H1 (cell line): ENCODE results near the gene PLA2G4D. TPM values are rescaled to one million over a fixed set of nuclear protein-coding genes. Genes with fewer than 3 reads are reported as not detected.

Source experiments
- CTCF ChIA-PET: fragments of 300-600 bp; sonication (Branson Sonifier 250); formaldehyde crosslinking; loops from one replicate; lab custom pipeline; 2021; ENCODE audit not compliant: partially characterized antibody; lab: Charles Lee
- POLR2A ChIA-PET: fragments of 300-600 bp; sonication (Branson Sonifier 250); formaldehyde crosslinking; loops from one replicate; lab custom pipeline; 2021; ENCODE audit warnings: inconsistent platforms; ENCODE audit not compliant: partially characterized antibody; lab: Charles Lee
- DNase-seq, 2 experiments: peaks; one replicate each; pipeline versions ENCODE4 v3.0.0 to v3.0.0-alpha.2; 2010 to 2022; ENCODE audit warnings: low spot score in 2 of 2, low read depth in 1 of 2, mixed read lengths in 1 of 2
- FAIRE-seq: peaks from 2 replicates; lab custom pipeline; 2011; peaks lifted over from hg19 to GRCh38; lab: Jason Lieb, UNC
- H2AFZ ChIP-seq: 2 replicates; pipeline ENCODE4 v1.8.1; 2012; ENCODE audit warnings: low read length, inconsistent platforms
- H2AK5ac ChIP-seq: 2 replicates; pipeline ENCODE4 v1.6.1; 2013; ENCODE audit warnings: low read depth, low read length
- H2BK120ac ChIP-seq: replicated peaks from 2 replicates; pipeline ENCODE3; 2013; ENCODE audit warnings: low read depth, low read length, inconsistent platforms
- H2BK12ac ChIP-seq: 2 replicates; pipeline ENCODE4 v1.6.1; 2013; ENCODE audit warnings: low read depth, low read length
- H2BK15ac ChIP-seq: 2 replicates; pipeline ENCODE4 v1.6.1; 2013; ENCODE audit warnings: low read length
- H2BK20ac ChIP-seq: 2 replicates; pipeline ENCODE4 v1.6.1; 2013; ENCODE audit warnings: low read length
- H2BK5ac ChIP-seq: 2 replicates; pipeline ENCODE4 v1.6.1; 2013; ENCODE audit warnings: low read depth, low read length
- H3K14ac ChIP-seq: 2 replicates; pipeline ENCODE4 v1.6.1; 2013; ENCODE audit warnings: inconsistent platforms; ENCODE audit not compliant: insufficient read length
- H3K18ac ChIP-seq: 2 replicates; pipeline ENCODE4 v1.6.1; 2013; ENCODE audit warnings: low read length; ENCODE audit errors: extremely low read depth
- H3K23ac ChIP-seq: 2 replicates; pipeline ENCODE4 v1.6.1; 2013; ENCODE audit warnings: inconsistent platforms; ENCODE audit not compliant: insufficient read length
- H3K23me2 ChIP-seq: 2 replicates; pipeline ENCODE4 v1.6.1; 2013; ENCODE audit warnings: low read depth, low read length
- H3K27ac ChIP-seq: 2 replicates; pipeline ENCODE4 v1.6.1; 2011; ENCODE audit warnings: low read depth, low read length, inconsistent platforms
- H3K27me3 ChIP-seq, 4 experiments: replicated peaks in 1 of 4; 1 replicate in 1 of 4; 2 replicates in 3 of 4; pipeline versions ENCODE4 v1.6.1 to v1.8.1; 2011 to 2013; ENCODE audit warnings: low read length in 3 of 4, mild to moderate bottlenecking in 3 of 4, inconsistent platforms in 2 of 4, mixed read lengths in 2 of 4, moderate library complexity in 1 of 4; ENCODE audit not compliant: control insufficient read depth in 3 of 4, insufficient read depth in 3 of 4; ENCODE audit errors: extremely low read depth in 1 of 4
- H3K36me3 ChIP-seq, 4 experiments: 2 replicates each; pipeline versions ENCODE4 v1.6.1 to v1.8.1; 2011 to 2013; ENCODE audit warnings: mild to moderate bottlenecking in 4 of 4, low read length in 3 of 4, moderate library complexity in 2 of 4, control low read depth in 1 of 4, inconsistent platforms in 1 of 4; ENCODE audit not compliant: insufficient read depth in 4 of 4, control insufficient read depth in 2 of 4
- H3K4ac ChIP-seq: replicated peaks from 2 replicates; pipeline ENCODE3; 2013; ENCODE audit warnings: low read length, low read depth, mixed read lengths, inconsistent platforms; ENCODE audit not compliant: insufficient read length
- H3K4me1 ChIP-seq, 4 experiments: replicated peaks in 1 of 4; 1 replicate in 1 of 4; 2 replicates in 3 of 4; pipeline versions ENCODE4 v1.6.1 to v1.8.1; 2011 to 2013; ENCODE audit warnings: low read length in 3 of 4, inconsistent platforms in 2 of 4, mixed read lengths in 1 of 4; ENCODE audit not compliant: insufficient read depth in 4 of 4, control insufficient read depth in 3 of 4
- H3K4me2 ChIP-seq, 2 experiments: 2 replicates each; pipeline versions ENCODE4 v1.6.1 to v1.8.1; 2011 to 2013; ENCODE audit warnings: low read depth in 2 of 2, low read length in 2 of 2, control low read depth in 1 of 2, inconsistent platforms in 1 of 2, mild to moderate bottlenecking in 1 of 2; ENCODE audit not compliant: insufficient read depth in 1 of 2
- H3K4me3 ChIP-seq, 4 experiments: fragments of 200-600, 300-600 bp in 1 of 4; sonication (generic), shearing (Covaris generic), sonication (Bioruptor Twin) in 1 of 4; 2 replicates each; pipeline versions ENCODE4 v1.5.1 to v1.8.1; 2011 to 2016; ENCODE audit warnings: low read length in 4 of 4, low read depth in 3 of 4, control low read depth in 2 of 4, inconsistent platforms in 2 of 4, mild to moderate bottlenecking in 2 of 4, mixed read lengths in 1 of 4, moderate library complexity in 1 of 4; ENCODE audit not compliant: insufficient read depth in 2 of 4; ENCODE audit errors: extremely low read depth in 1 of 4
- H3K56ac ChIP-seq: replicated peaks from 2 replicates; pipeline ENCODE3; 2013; ENCODE audit warnings: low read depth, mild to moderate bottlenecking, mixed read lengths, low read length, inconsistent platforms; ENCODE audit not compliant: insufficient read length
- H3K79me1 ChIP-seq: 2 replicates; pipeline ENCODE4 v1.6.1; 2013; ENCODE audit warnings: low read depth, low read length, control low read depth
- H3K79me2 ChIP-seq, 2 experiments: 2 replicates each; pipeline versions ENCODE4 v1.6.1 to v1.8.1; 2012 to 2013; ENCODE audit warnings: low read length in 2 of 2, mild to moderate bottlenecking in 2 of 2, inconsistent platforms in 1 of 2; ENCODE audit not compliant: insufficient read depth in 2 of 2, control insufficient read depth in 1 of 2
- H3K9ac ChIP-seq, 4 experiments: replicated peaks in 1 of 4; 1 replicate in 1 of 4; 2 replicates in 3 of 4; pipeline versions ENCODE4 v1.6.1 to v1.8.1; 2011 to 2013; ENCODE audit warnings: low read depth in 3 of 4, low read length in 3 of 4, control low read depth in 2 of 4, mild to moderate bottlenecking in 2 of 4, moderate library complexity in 2 of 4, inconsistent platforms in 1 of 4; ENCODE audit errors: extremely low read depth in 1 of 4
- H3K9me3 ChIP-seq, 2 experiments: 2 replicates each; pipeline versions ENCODE4 v1.6.1 to v1.8.1; 2012 to 2013; ENCODE audit warnings: mild to moderate bottlenecking in 2 of 2, moderate library complexity in 2 of 2, control low read depth in 1 of 2, inconsistent platforms in 1 of 2, low read depth in 1 of 2, low read length in 1 of 2, mixed read lengths in 1 of 2; ENCODE audit not compliant: insufficient read depth in 2 of 2
- H4K20me1 ChIP-seq, 2 experiments: replicated peaks in 1 of 2; 2 replicates each; pipeline versions ENCODE3 to v1.8.1; 2011 to 2013; ENCODE audit warnings: inconsistent platforms in 2 of 2, low read length in 2 of 2, mild to moderate bottlenecking in 1 of 2; ENCODE audit not compliant: insufficient read depth in 2 of 2, control insufficient read depth in 1 of 2
- H4K5ac ChIP-seq: 2 replicates; pipeline ENCODE4 v1.6.1; 2013; ENCODE audit warnings: low read length, low read depth, mixed read lengths, inconsistent platforms; ENCODE audit not compliant: insufficient read length
- H4K8ac ChIP-seq: 2 replicates; pipeline ENCODE4 v1.8.0; 2013; ENCODE audit warnings: mild to moderate bottlenecking, moderate library complexity, low read length, inconsistent platforms; ENCODE audit not compliant: insufficient read depth; ENCODE audit errors: extremely low read depth
- H4K91ac ChIP-seq: replicated peaks from 2 replicates; pipeline ENCODE3; 2013; ENCODE audit warnings: low read length, mixed read lengths, inconsistent platforms; ENCODE audit not compliant: insufficient read length
- ASH2L ChIP-seq: fragments of 200-600, 300-600 bp; sonication (generic); IDR thresholded peaks from one replicate; pipeline ENCODE4 v1.7.1; 2017; ENCODE audit warnings: low read length
- ATF3 ChIP-seq: IDR thresholded peaks from 2 replicates; pipeline ENCODE4 v1.6.1; 2011; ENCODE audit warnings: low read depth, mild to moderate bottlenecking, low read length; ENCODE audit not compliant: insufficient read depth
- CBX5 ChIP-seq: fragments of 300-800, 300-1000 bp; sonication (generic); IDR thresholded peaks from 2 replicates; pipeline ENCODE4 v1.7.1; 2016; ENCODE audit warnings: antibody characterized with exemption, low read length, low read depth
- CHD2 ChIP-seq: IDR thresholded peaks from 2 replicates; pipeline ENCODE4 v1.6.1; 2012; ENCODE audit warnings: low read length, improper control_type of control experiment
- CTCF ChIP-seq, 3 experiments: IDR thresholded peaks; 1 replicate in 2 of 3; 2 replicates in 1 of 3; pipeline versions ENCODE4 v1.5.1 to v1.6.1; 2011; ENCODE audit warnings: low read length in 3 of 3, mild to moderate bottlenecking in 3 of 3, inconsistent platforms in 2 of 3, low read depth in 1 of 3, moderate library complexity in 1 of 3; ENCODE audit not compliant: insufficient read depth in 1 of 3; ENCODE audit errors: control extremely low read depth in 1 of 3
- EGR1 ChIP-seq: IDR thresholded peaks from 2 replicates; pipeline ENCODE4 v1.6.1; 2011; ENCODE audit warnings: low read depth, low read length, borderline replicate concordance
- GTF2F1 ChIP-seq: IDR thresholded peaks from 2 replicates; pipeline ENCODE4 v1.6.1; 2012; ENCODE audit warnings: low read depth, low read length, improper control_type of control experiment, borderline replicate concordance
- KDM1A ChIP-seq: fragments of 200-600, 300-600 bp; sonication (generic); IDR thresholded peaks from 2 replicates; pipeline ENCODE4 v1.7.1; 2016; ENCODE audit warnings: mild to moderate bottlenecking, low read length, borderline replicate concordance
- NRF1 ChIP-seq: IDR thresholded peaks from 2 replicates; pipeline ENCODE4 v1.6.1; 2011; ENCODE audit warnings: mild to moderate bottlenecking, low read depth, low read length, improper control_type of control experiment
- RXRA ChIP-seq: IDR thresholded peaks from 2 replicates; pipeline ENCODE4 v1.6.1; 2011; ENCODE audit warnings: low read depth, mild to moderate bottlenecking, low read length, moderate library complexity; ENCODE audit not compliant: insufficient read depth
- SP1 ChIP-seq: IDR thresholded peaks from 2 replicates; pipeline ENCODE4 v1.6.1; 2011; ENCODE audit warnings: low read depth, low read length
- SP2 ChIP-seq: IDR thresholded peaks from 2 replicates; pipeline ENCODE4 v1.6.1; 2012; ENCODE audit warnings: mild to moderate bottlenecking, low read length, inconsistent platforms
- WGBS, 2 experiments: shearing (Covaris generic) in 1 of 2; methylation state at CpG; one replicate each; pipeline versions ENCODE4 v1.1.6 to v1.1.7; 2013 to 2015; ENCODE audit warnings: low lambda C conversion rate in 2 of 2, mixed read lengths in 2 of 2, inconsistent platforms in 1 of 2, low coverage in 1 of 2, missing lambda C conversion rate in 1 of 2; ENCODE audit not compliant: insufficient replicate concordance in 2 of 2, insufficient coverage in 1 of 2, insufficient read length in 1 of 2; ENCODE audit errors: extremely low coverage in 1 of 2, missing lambda C conversion rate in 1 of 2; 5-methylcytosine and 5-hydroxymethylcytosine counted together
- polyA plus RNA-seq, 7 experiments: library from polyadenylated mRNA; depleted of rRNA in 3 of 7; stranded (reverse) in 5 of 7; unstranded in 2 of 7; fragments of >200 nt in 5 of 7; fragments of 200-250 nt in 2 of 7; gene quantifications; 1 replicate in 5 of 7; 2 replicates in 1 of 7; 4 replicates in 1 of 7; pipeline versions ENCODE4 v1.2.1 to v1.2.3, GENCODE V29; 2011 to 2013; ENCODE audit warnings: missing spikeins in 2 of 7, mixed read lengths in 2 of 7
- total RNA-seq: library from RNA; stranded (reverse); fragmentation: NEBNext Ultra II Directional; extraction: Animal tissue kit (Norgen Biotek cat#: 25700); gene quantifications from 2 replicates; pipeline ENCODE4 v1.2.1, GENCODE V29; 2021

Gene PLA2G4D
- total and polyA plus RNA-seq, 2 of the 8 experiments (the other 6 are each of a cell fraction or from before 2014, with no cell fraction given): 0.07 to 0.18 TPM

DNA sequence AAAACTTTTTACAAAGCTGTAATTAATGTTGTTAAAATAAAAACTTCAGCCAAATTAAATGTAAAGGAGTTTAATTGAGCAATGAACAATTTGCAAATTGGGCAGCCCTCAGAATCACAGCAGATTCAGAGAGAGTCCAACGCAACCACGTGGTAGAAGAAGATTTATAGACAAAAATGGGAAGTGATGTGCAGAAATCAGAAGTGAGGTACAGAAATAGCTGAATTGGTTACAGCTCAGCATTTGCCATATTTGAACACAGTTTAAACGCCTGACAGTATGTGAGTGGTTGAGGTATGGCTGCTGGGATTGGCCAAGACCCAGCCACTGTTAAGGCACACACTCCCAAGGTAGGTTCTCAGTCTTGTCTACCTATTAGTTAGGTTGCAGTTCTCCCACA lies 14.4 kb upstream of the PLA2G4D start:
- no peaks in the 10 kb centered on the region for H3K23me2 ChIP-seq
- H3K27ac ChIP-seq: no peak overlapping the region
- H3K4me2 ChIP-seq: no peak overlapping the region
- CTCF ChIA-PET: interaction anchor here (0.7 to 2.6 kb wide), 5 partner anchors 24 to 119 kb away, joined by 3 to 17 read pairs (median 3); no protein-coding TSS in a partner anchor
- H3K79me2 ChIP-seq: no peaks in the 10 kb centered on the region
- H3K79me1 ChIP-seq: no peaks in the 10 kb centered on the region
- H3K4me3 ChIP-seq: no peak overlapping the region
- H3K9ac ChIP-seq: no peak overlapping the region
- H3K9me3 ChIP-seq: no peaks in the 10 kb centered on the region
- no peak overlapping the region for H3K14ac ChIP-seq
- DNase-seq (no peak), FAIRE-seq (no peak)
- no peak overlapping the region for H2AK5ac ChIP-seq
- H2BK20ac ChIP-seq: no peak overlapping the region
- H3K4me1 ChIP-seq: no peaks in the 10 kb centered on the region
- no peaks in the 10 kb centered on the region for H3K36me3 ChIP-seq
- H4K8ac ChIP-seq: no peak overlapping the region
- H2BK120ac ChIP-seq: no peak overlapping the region
- H3K23ac ChIP-seq: no peak overlapping the region
- H2BK15ac ChIP-seq: no peak overlapping the region
- H2AFZ ChIP-seq: no peak overlapping the region
- POLR2A ChIA-PET: no interaction called here
- no peak overlapping the region for H2BK12ac ChIP-seq
- no peak overlapping the region for H4K91ac ChIP-seq
- 82% methylated on average over 3 of the region's 3 CpGs; no CpG with 5 or more reads in 1 of the 2 experiments for WGBS, 2 experiments
- no peak overlapping the region for H3K56ac ChIP-seq
- no peak overlapping the region for H4K5ac ChIP-seq
- no peak overlapping the region for H2BK5ac ChIP-seq
- no peaks in the 10 kb centered on the region for H3K27me3 ChIP-seq
- no peaks in the 10 kb centered on the region for H4K20me1 ChIP-seq
- no peak overlapping the region for H3K18ac ChIP-seq
- H3K4ac ChIP-seq: no peak overlapping the region
- no peak for TF ChIP-seq ASH2L
- no peak for TF ChIP-seq CTCF (IDR thresholded peaks at IDR 0.05; ENCODE audit: control extremely low read depth in 1 of 3, insufficient read depth in 1 of 3, low read depth in 1 of 3, low read length in 3 of 3)
- no peak for TF ChIP-seq GTF2F1
- TF ChIP-seq EGR1: no peak
- TF ChIP-seq SP1: no peak
- TF ChIP-seq RXRA: no peak
- no peak for TF ChIP-seq SP2
- no peak for TF ChIP-seq CBX5
- TF ChIP-seq CHD2: no peak
- TF ChIP-seq ATF3: no peak
- TF ChIP-seq NRF1: no peak
- no peak for TF ChIP-seq KDM1A
